GM18951 (cell line): ENCODE data around the gene ARHGAP24.
"Not testable (repeated sequence)": the region's sequence is repeated elsewhere in the genome, so short reads cannot be mapped to it uniquely, and the experiment has no call there.

Source experiments
- POLR2A ChIP-seq: IDR thresholded peaks from 4 replicates; pipeline ENCODE4 v1.6.1; 2011; ENCODE audit warnings: mild to moderate bottlenecking; ENCODE audit not compliant: insufficient read length, insufficient read depth; ENCODE audit errors: extremely low read depth
- in situ Hi-C: fragments of 300-500 bp; cut with MboI; formaldehyde crosslinking; loops from one replicate; pipeline ENCODE4 v1.12.0; 2022; ENCODE audit warnings: low sequenced_read_pairs, mixed read lengths, inconsistent platforms; ENCODE audit not compliant: unreplicated experiment

The ARHGAP24 gene

DNA sequence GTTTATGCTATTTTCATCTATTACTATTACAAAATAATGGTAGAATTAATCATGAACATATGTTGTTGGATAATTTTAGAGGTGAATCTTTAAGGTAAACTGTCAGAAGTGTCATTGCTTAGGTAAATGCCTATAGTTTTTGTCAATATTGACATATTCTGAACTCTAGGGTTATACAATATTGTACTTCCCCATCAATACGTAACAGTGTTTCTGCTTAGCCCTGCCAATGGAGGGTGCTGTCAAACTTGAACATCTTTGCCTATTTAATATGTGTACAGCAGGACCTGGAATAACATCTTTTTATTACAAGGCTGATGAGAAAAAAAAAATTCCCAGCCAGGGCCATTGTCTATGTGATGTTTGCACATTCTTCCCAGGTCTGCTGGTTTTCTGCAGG, 40.8 kb downstream of the ARHGAP24 start:
- TF ChIP-seq POLR2A: no peak
- in situ Hi-C loops: no loop called here

DNA sequence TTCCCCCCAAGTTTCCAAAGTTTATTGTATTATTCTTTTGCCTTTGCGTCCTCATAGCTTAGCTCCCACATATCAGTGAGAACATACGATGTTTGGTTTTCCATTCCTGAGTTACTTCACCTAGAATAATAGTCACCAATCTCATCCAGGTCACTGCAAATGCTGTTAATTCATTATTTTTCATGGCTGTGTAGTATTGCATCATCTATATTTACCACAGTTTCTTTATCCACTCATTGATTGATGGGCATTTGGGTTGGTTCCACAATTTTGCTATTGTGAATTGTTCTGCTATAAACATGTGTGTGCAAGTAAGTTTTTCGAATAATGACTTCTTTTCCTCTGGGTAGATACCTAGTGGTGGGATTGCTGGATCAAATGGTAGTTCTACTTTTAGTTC, 43.6 kb downstream of the ARHGAP24 start:
- in situ Hi-C loops: not testable (repeated sequence)

DNA sequence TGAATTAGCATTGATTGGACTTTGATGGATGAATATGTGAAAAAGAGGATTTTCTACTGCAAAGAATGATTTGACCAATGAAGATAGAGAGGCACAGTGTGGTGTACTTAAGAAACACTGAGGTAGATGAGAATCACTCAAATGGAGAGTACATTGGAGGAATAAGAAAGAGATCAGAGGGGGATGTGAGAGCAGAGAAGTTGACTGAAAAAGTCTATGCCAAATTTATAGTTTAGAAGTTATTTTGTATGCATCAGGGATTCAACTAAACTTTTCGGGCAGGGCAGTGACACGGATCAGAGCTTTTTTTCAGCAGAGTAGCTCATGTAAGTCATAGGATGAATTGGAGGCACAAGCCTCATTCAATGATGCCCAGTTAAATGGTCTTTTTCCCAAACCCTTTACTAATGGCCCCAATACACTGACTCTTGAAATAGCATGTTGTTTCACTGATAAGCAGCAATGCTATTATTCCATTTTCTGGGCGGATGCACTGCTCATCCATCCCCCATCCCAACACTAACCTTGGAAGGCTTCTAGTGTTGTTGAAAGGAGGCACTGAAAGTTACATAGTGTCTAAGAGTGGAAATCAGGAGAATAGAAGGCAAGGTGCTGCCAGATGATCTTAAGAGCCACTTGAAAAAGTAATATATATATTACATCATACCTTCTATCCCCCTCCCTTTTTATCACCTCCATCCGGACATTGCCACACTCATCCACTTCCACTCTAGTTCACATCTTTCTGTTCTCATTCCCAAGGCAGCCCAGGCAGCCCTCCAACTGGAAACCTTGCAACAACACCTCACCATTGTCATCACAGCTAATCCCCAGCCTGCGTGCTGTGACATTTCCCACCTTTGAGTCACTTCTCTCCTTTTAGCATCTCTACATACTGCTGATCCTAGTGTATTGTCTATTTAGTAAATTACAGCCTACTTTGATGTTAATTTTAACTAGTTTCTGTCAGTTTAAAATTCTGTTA, 46.1 kb downstream of the ARHGAP24 start:
- in situ Hi-C loops: no loop called here
- TF ChIP-seq POLR2A: no peak

DNA sequence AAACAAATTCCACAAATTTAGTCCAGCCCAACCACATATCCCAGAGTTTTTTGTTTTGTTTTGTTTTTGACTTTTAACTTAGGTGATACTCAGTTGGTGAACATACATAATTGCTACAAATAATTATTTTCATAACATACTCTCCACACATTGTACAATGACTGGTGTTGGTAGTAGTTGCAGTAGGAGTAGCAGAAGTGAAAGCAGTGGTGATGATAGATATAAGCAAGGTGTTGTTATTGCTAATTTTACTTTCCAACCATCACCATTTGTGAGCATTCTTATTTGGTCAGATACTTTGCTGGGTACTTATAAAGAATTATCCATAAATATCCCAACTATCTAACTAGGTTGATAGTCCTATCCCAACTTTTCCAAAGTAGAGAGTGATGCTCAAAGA, 47.3 kb downstream of the ARHGAP24 start:
- in situ Hi-C loops: no loop called here

DNA sequence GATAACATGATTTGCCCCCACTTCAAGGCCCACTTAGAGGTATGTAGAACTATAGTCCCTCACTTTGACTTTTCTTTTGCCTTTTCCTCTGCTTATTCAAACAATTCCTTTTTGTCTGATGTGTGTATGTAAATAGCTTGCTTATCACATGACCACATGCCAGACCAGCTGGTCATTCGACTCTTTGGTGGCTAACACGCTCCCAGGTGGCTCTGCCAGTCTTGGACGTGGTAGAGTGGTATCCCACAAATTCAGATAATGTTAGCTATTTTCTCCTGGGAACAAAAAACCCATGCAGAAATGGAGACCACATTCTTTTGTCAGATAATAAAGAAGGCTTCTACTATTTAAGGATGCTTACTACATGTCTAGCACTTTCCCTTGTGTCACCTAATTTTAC, 47.9 kb downstream of the ARHGAP24 start:
- in situ Hi-C loops: no loop called here
- no peak for TF ChIP-seq POLR2A

More for the DNA sequence above, 47.3 kb downstream of the ARHGAP24 start:
- no peak for TF ChIP-seq POLR2A

DNA sequence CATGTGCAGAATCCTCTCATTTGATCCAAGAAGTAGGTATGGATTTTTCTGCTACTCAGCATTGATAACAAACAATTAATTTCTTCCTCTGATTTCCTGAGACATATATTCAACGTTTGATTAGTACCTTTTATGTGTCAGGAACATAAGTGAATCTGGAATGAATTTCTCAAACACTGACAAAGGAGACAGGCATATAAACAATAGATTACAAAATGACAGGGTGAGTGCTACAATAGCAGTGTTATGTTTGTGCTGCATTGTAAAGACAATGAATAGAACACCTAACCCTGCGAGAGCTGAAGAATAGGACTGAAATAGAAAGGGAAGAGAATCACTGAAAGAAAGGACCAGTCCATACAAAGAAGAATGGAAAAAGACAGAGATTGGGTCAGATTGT, 52.9 kb downstream of the ARHGAP24 start:
- in situ Hi-C loops: no loop called here
- TF ChIP-seq POLR2A: no peak

DNA sequence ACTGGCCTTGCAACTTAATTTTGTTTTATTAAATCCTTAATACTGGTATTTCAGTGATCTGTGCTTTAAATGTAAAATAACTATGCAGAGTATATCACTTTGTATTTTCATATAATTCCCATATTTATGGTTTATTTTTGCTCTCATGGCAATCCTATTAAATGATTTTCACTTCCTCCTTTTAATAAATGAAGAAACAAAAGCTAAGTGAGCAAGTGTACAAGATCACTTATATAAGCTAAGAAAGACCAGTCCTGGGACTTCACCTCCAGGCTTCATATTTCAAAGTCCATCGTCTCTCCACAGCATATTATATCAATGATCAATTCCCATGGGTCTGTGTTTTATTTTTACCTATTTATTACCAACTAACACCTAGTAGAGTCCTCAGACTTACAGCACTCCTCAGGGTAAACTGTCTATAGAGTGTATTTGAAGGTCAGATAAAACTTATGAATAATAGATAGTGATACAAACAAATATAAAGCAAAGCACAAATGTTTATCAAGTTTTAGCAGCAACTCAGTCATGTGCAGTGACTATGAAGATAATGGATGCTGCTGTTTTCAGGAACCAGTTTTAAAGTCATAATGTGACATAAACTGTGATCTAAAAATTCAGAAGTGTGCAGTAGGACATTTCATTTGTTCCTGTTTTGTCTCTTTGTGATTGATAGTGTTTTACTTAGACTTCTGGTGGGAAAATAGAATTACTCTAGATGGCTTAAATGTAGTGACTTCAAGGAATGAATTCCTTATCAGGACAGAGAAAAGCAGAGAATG, 56.8 kb downstream of the ARHGAP24 start:
- in situ Hi-C loops: no loop called here
- no peak for TF ChIP-seq POLR2A

DNA sequence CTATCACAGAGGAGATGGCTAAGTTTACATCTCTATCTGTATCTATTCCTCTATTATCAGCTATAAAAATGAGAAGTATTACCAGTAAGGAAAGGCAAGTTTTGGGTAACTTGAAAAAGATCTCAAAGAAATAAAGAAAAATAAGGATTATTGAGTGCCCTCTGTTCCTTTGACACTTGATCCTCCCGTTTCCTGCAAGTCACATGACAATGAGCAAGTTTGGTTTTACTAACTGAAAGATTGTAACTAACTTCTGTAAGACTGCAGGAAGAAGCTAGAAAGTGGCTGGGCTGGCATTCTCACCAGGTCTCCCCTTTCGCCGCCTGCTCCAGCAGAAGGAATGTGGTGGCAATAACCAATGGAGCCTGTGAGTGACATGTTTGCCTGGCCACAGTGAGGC, 59.2 kb downstream of the ARHGAP24 start:
- TF ChIP-seq POLR2A: no peak
- in situ Hi-C loops: no loop called here

DNA sequence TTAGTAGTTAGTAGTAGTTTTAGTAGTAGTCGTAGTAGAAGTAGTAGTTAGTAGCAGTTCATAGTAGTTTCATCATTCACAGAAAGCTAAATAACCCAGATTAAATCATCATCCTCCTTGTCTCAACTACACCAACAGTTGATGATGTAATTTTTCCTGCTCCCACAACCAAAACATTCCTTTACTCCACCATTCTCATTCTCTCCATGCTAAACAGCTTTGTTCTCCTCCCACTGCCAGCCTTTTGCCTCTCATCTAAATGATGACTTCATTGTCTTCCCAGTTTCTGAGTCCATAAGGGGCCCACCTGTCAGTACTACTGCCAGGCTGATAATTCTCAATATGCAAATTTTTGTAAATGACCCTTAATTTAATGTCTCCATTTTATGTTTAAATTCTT, 68.9 kb downstream of the ARHGAP24 start:
- in situ Hi-C loops: no loop called here
- no peak for TF ChIP-seq POLR2A

DNA sequence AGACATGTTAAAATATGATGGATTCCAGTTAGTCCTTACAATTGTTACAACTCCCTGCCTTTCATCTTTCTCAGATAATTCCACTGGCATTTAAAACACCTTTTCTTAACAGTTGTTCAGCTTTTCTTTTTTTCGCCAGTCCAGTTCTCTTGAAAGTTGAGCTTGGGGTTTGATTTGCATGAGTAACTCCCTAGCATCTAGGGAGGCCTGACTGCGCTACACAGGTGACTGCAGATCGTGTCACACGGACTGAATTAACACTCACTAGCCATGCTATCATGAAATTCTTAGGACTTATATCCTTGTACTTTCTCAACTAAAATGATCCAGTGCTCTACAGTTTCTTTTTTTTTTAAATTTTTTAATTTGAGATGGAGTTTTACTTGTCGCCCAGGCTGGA, 69.8 kb downstream of the ARHGAP24 start:
- no peak for TF ChIP-seq POLR2A
- in situ Hi-C loops: no loop called here

DNA sequence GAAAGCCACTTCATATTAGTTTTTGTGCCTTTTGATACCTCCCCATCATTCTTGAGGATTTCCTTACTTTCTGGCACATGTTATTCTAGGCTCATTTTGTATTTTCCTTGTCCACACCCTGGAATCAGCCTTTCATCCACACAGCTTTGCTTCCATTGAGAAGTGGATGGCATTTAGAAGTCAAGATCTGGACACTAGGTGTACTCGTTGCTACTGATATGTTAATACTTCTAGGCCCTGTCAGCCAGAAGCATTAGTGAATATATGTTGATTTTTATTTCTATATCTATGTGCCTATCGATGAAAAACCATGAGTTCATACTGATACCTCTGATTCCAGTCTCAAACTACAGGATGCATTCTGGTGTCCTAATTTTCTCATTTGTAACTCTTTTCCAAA, 73.2 kb downstream of the ARHGAP24 start:
- in situ Hi-C loops: no loop called here
- TF ChIP-seq POLR2A: no peak

DNA sequence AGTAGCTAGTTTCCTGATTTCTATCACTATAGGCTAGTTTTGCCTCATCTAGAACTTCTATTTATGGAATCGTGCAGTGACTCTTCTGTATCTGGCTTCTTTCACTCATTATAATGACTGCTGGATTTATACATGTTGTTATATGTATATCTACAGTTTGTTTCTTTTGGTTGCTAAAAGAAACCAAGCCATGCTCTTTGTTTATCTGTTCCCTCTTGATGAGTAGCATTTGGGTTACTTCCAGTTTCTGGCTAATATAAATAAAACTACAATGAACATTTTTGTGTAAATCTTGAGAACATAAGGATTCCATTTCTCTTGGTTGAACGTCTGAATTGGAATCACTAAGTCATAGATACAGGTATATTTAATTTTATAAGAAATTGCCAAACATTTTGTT, 73.9 kb downstream of the ARHGAP24 start:
- TF ChIP-seq POLR2A: no peak
- in situ Hi-C loops: no loop called here

DNA sequence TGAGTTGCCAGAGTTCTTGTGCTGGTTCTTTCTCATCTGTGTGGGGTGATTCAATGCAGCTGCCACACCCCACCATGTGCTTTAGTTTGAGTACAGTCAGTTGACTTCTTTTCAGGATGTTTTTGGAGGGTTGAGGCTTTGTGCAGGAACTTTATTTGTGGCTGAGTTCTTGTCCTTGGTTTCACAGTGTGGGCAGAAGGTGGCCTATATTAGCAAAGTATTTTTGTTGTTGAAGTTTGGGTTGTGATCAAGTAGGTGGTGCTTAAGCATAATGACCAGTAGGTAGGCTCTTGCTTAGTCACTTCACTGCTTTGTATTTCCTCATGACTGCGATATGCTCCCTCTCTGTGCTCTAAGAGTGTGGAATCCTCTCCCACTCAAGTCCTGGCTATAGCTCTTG, 80.3 kb downstream of the ARHGAP24 start:
- TF ChIP-seq POLR2A: no peak
- in situ Hi-C loops: no loop called here

DNA sequence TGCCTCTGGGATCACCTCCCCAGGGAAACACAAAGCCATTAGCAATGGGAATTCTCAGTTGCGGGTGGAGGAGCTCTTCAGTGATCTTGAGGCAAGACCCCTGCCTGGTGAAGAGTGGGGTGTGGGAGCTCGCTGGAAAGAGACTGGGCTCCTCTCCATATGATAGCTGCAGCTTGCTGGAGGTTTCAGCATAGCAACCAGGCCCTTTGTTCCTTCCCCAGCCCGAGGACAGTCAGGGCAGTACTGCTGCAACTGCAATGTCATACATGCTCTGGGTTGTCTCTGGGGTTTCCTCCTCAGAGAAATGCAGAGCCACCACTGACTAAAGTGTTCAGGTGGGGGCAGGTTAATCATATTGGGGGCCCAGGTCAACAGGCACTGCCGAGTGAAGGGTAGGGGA, 81.3 kb downstream of the ARHGAP24 start:
- TF ChIP-seq POLR2A: no peak

More for the DNA sequence above, 81.3 kb downstream of the ARHGAP24 start:
- in situ Hi-C loops: no loop called here
